Endodermal cell (in vitro differentiated cells): Measurements from ENCODE around the gene TREML1. TPM values are rescaled to one million over a fixed set of nuclear protein-coding genes. Genes with fewer than 3 reads are reported as not detected.
A peak's percentile ranks its signal among the peaks of the same experiment; 100 is the strongest.

Experiments
- DNase-seq: peaks from one replicate; pipeline ENCODE4 v3.0.0-alpha.2; 2017
- H3K27ac ChIP-seq: 2 replicates; pipeline ENCODE4 v1.5.1; 2013; ENCODE audit warnings: mild to moderate bottlenecking, low read depth, low read length, moderate library complexity
- H3K27me3 ChIP-seq: 2 replicates; pipeline ENCODE4 v1.6.1; 2013; ENCODE audit warnings: mild to moderate bottlenecking, low read length, moderate library complexity; ENCODE audit not compliant: insufficient read depth, control insufficient read depth, poor library complexity, severe bottlenecking
- H3K36me3 ChIP-seq: 2 replicates; pipeline ENCODE4 v1.7.0; 2013; ENCODE audit warnings: mild to moderate bottlenecking, low read length, moderate library complexity; ENCODE audit not compliant: control insufficient read depth, insufficient read depth
- H3K4me1 ChIP-seq: one replicate; pipeline ENCODE4 v1.7.0; 2013; ENCODE audit warnings: low read length; ENCODE audit not compliant: control insufficient read depth, insufficient read depth
- H3K4me3 ChIP-seq: 2 replicates; pipeline ENCODE4 v1.5.1; 2013; ENCODE audit warnings: mild to moderate bottlenecking, low read length, moderate library complexity
- H3K9ac ChIP-seq: 2 replicates; pipeline ENCODE4 v1.6.1; 2013; ENCODE audit warnings: mild to moderate bottlenecking, low read length, moderate library complexity; ENCODE audit not compliant: poor library complexity, severe bottlenecking; ENCODE audit errors: extremely low read depth
- H3K9me3 ChIP-seq: 2 replicates; pipeline ENCODE4 v1.6.1; 2013; ENCODE audit warnings: mild to moderate bottlenecking, low read length, moderate library complexity; ENCODE audit not compliant: control insufficient read depth
- H3K27ac Mint-ChIP-seq: 2 replicates; pipeline ENCODE4 v1.8.0; 2020; ENCODE audit warnings: mixed read lengths
- H3K27me3 Mint-ChIP-seq: 2 replicates; pipeline ENCODE4 v1.8.0; 2021; ENCODE audit warnings: mild to moderate bottlenecking, mixed read lengths; ENCODE audit not compliant: insufficient read depth
- H3K36me3 Mint-ChIP-seq: 2 replicates; pipeline ENCODE4 v1.8.0; 2020; ENCODE audit warnings: low read depth, mixed read lengths
- H3K4me1 Mint-ChIP-seq: 2 replicates; pipeline ENCODE4 v1.8.0; 2020; ENCODE audit warnings: mixed read lengths
- H3K4me3 Mint-ChIP-seq: 2 replicates; pipeline ENCODE4 v1.8.0; 2020; ENCODE audit warnings: mild to moderate bottlenecking, moderate library complexity, mixed read lengths
- H3K9me3 Mint-ChIP-seq: 2 replicates; pipeline ENCODE4 v1.8.0; 2020; ENCODE audit warnings: mild to moderate bottlenecking, mixed read lengths
- CTCF ChIP-seq: fragments of 200-600 bp; sonication (generic); conservative IDR thresholded peaks from 2 replicates; pipeline ENCODE4 v1.5.0; 2021; ENCODE audit warnings: antibody characterized with exemption, mild to moderate bottlenecking
- WGBS, 2 experiments: methylation state at CpG; one replicate each; pipeline versions ENCODE4 v1.1.5 to v1.1.7; 2013; ENCODE audit warnings: missing lambda C conversion rate in 2 of 2, mixed read lengths in 1 of 2; ENCODE audit not compliant: insufficient coverage in 1 of 2, insufficient read length in 1 of 2; 5-methylcytosine and 5-hydroxymethylcytosine counted together
- total RNA-seq, 2 donors: library from RNA; stranded (reverse); fragmentation: NEBNext Ultra II Directional in 1 of 2; extraction: Animal tissue kit (Norgen Biotek cat#: 25700) in 1 of 2; gene quantifications; 2 replicates in 1 of 2; 3 replicates in 1 of 2; pipeline ENCODE4 v1.2.1, GENCODE V29; 2021

Gene TREML1
- total RNA-seq, 2 donors from 2014 or later = 0.31 to 0.53 TPM

- H3K27me3 Mint-ChIP-seq = peaks cover 12% of the 10 kb centered on the region
- no peak for TF ChIP-seq CTCF
- no peak overlapping the region for H3K4me3 Mint-ChIP-seq
- no peak overlapping the region for H3K27ac Mint-ChIP-seq
- Histone ChIP-seq H3K27me3 (peaks cover 16% of the 10 kb centered on the region), H3K36me3 (no peaks in the 10 kb centered on the region), H3K4me3 (no peak overlapping the region), H3K9ac (no peak overlapping the region), H3K9me3 (no peaks in the 10 kb centered on the region), H3K27ac (no peak overlapping the region), H3K4me1 (no peaks in the 10 kb centered on the region)
- no peaks in the 10 kb centered on the region for H3K36me3 Mint-ChIP-seq
- 97% methylated on average over 1 of the region's 2 CpGs; no CpG with 5 or more reads in 1 of the 2 experiments for WGBS, 2 experiments
- H3K4me1 Mint-ChIP-seq = peaks cover 8% of the 10 kb centered on the region
- H3K9me3 Mint-ChIP-seq = no peaks in the 10 kb centered on the region
- peak; percentile 48 for DNase-seq
Measured at GRCh38 chr6:41200296-41200900, 46.3 kb upstream of the TREML1 start.

- TF ChIP-seq CTCF = no peak
- Mint-ChIP-seq H3K36me3 (no peaks in the 10 kb centered on the region), H3K4me3 (no peak overlapping the region), H3K27me3 (peaks cover 19% of the 10 kb centered on the region), H3K9me3 (no peaks in the 10 kb centered on the region), H3K27ac (no peak overlapping the region), H3K4me1 (peaks cover 8% of the 10 kb centered on the region)
- no peak for DNase-seq
- H3K27me3 ChIP-seq = peaks cover 19% of the 10 kb centered on the region
- no peaks in the 10 kb centered on the region for H3K9me3 ChIP-seq
- no peaks in the 10 kb centered on the region for H3K36me3 ChIP-seq
- H3K4me3 ChIP-seq = no peak overlapping the region
- no peak overlapping the region for H3K9ac ChIP-seq
- no peaks in the 10 kb centered on the region for H3K4me1 ChIP-seq
- WGBS, 2 experiments = 89% methylated on average over 1 of the region's 1 CpG; no CpG with 5 or more reads in 1 of the 2 experiments
- H3K27ac ChIP-seq = no peak overlapping the region
Measured at GRCh38 chr6:41199552-41200246, 45.6 kb upstream of the TREML1 start.

GRCh38 chr6:41197234-41197633 lies 43.1 kb upstream of the TREML1 start:
- H3K4me1 ChIP-seq = no peaks in the 10 kb centered on the region
- 87 to 95% methylated on average over 2 to 3 of the region's 3 CpGs for WGBS, 2 experiments
- H3K9me3 ChIP-seq = no peaks in the 10 kb centered on the region
- H3K27ac Mint-ChIP-seq = no peak overlapping the region
- peaks cover 8% of the 10 kb centered on the region for H3K4me1 Mint-ChIP-seq
- H3K36me3 ChIP-seq = no peaks in the 10 kb centered on the region
- DNase-seq = no peak
- no peak overlapping the region for H3K4me3 Mint-ChIP-seq
- peaks cover 32% of the 10 kb centered on the region for H3K27me3 Mint-ChIP-seq
- H3K27ac ChIP-seq = no peak overlapping the region
- no peaks in the 10 kb centered on the region for H3K9me3 Mint-ChIP-seq
- no peak overlapping the region for H3K9ac ChIP-seq
- TF ChIP-seq CTCF = no peak
- peaks cover 19% of the 10 kb centered on the region for H3K27me3 ChIP-seq
- H3K36me3 Mint-ChIP-seq = no peaks in the 10 kb centered on the region
- no peak overlapping the region for H3K4me3 ChIP-seq
